Fibroblast of skin of left quadriceps (primary cell): ENCODE results near the gene TMEM272.
"Not testable (repeated sequence)": the region's sequence is repeated elsewhere in the genome, so short reads cannot be mapped to it uniquely, and the experiment has no call there.

Source experiments
- DNase-seq, 2 experiments: peaks; one replicate each; pipeline ENCODE4 v3.0.0-alpha.2; 2013; ENCODE audit warnings: low read depth in 2 of 2

The TMEM272 gene

GRCh38 chr13:51824712-51825111 is 20.3 kb downstream of the TMEM272 start:
- not testable (repeated sequence) for DNase-seq

GRCh38 chr13:51823863-51824262 is 21.1 kb downstream of the TMEM272 start:
- DNase-seq = no peak

GRCh38 chr13:51823359-51823758 is 21.6 kb downstream of the TMEM272 start:
- no peak for DNase-seq

- no peak for DNase-seq
These were observed 22.7 kb downstream of the TMEM272 start for GRCh38 chr13:51822106-51822815.

- no peak for DNase-seq
These were observed 23.4 kb downstream of the TMEM272 start for GRCh38 chr13:51821606-51822005.

GRCh38 chr13:51820016-51820597 is 24.9 kb downstream of the TMEM272 start:
- no peak for DNase-seq

GRCh38 chr13:51819544-51819943 is 25.4 kb downstream of the TMEM272 start:
- no peak for DNase-seq

GRCh38 chr13:51818781-51819511 is 26.0 kb downstream of the TMEM272 start:
- DNase-seq = no peak

- DNase-seq = no peak
These were observed 26.7 kb downstream of the TMEM272 start for GRCh38 chr13:51818276-51818675.

- DNase-seq = no peak
These were observed 27.3 kb downstream of the TMEM272 start for GRCh38 chr13:51817717-51818116.

GRCh38 chr13:51816604-51817249 is 28.2 kb downstream of the TMEM272 start:
- no peak for DNase-seq

- no peak for DNase-seq
These were observed 29.1 kb downstream of the TMEM272 start for GRCh38 chr13:51815848-51816247.

- peak in 1 of 2 experiments; percentile 13 for DNase-seq
These were observed 29.9 kb downstream of the TMEM272 start for GRCh38 chr13:51814825-51815650.

GRCh38 chr13:51814071-51814470 is 30.9 kb downstream of the TMEM272 start:
- DNase-seq = no peak

- DNase-seq = no peak
These were observed 33.0 kb downstream of the TMEM272 start for GRCh38 chr13:51811920-51812451.

- no peak for DNase-seq
These were observed 33.9 kb downstream of the TMEM272 start for GRCh38 chr13:51811046-51811445.

GRCh38 chr13:51808811-51809210 is 36.2 kb downstream of the TMEM272 start:
- no peak for DNase-seq

GRCh38 chr13:51807041-51807440 is 37.9 kb downstream of the TMEM272 start:
- no peak for DNase-seq

- no peak for DNase-seq
These were observed 38.4 kb downstream of the TMEM272 start for GRCh38 chr13:51806566-51806965.

GRCh38 chr13:51805925-51806324 is 39.1 kb downstream of the TMEM272 start:
- no peak for DNase-seq

GRCh38 chr13:51805313-51805712 is 39.7 kb downstream of the TMEM272 start:
- DNase-seq = no peak
